H1 (cell line): ENCODE data around the gene UPF3A.

Source experiments
- BACH1 ChIP-seq: IDR thresholded peaks from 2 replicates; pipeline ENCODE4 v1.6.1; 2012; ENCODE audit warnings: low read length, improper control_type of control experiment
- HDAC6 ChIP-seq: IDR thresholded peaks from one replicate; pipeline ENCODE4 v1.7.1; 2012; ENCODE audit warnings: low read depth, mild to moderate bottlenecking, inconsistent platforms, low read length, moderate library complexity
- NANOG ChIP-seq: IDR thresholded peaks from 2 replicates; pipeline ENCODE4 v1.6.1; 2011; ENCODE audit warnings: low read length, low read depth, mild to moderate bottlenecking, inconsistent platforms; ENCODE audit not compliant: insufficient read depth, poor library complexity, severe bottlenecking
- NRF1 ChIP-seq: IDR thresholded peaks from 2 replicates; pipeline ENCODE4 v1.6.1; 2011; ENCODE audit warnings: mild to moderate bottlenecking, low read depth, low read length, improper control_type of control experiment
- POLR2AphosphoS5 ChIP-seq: IDR thresholded peaks from 2 replicates; pipeline ENCODE4 v1.6.1; 2011; ENCODE audit warnings: low read depth, low read length
- RAD21 ChIP-seq, 2 experiments: IDR thresholded peaks in 1 of 2; conservative IDR thresholded peaks in 1 of 2; 2 replicates each; pipeline ENCODE4 v1.6.1; 2011; ENCODE audit warnings: low read depth in 2 of 2, low read length in 2 of 2, improper control_type of control experiment in 1 of 2, inconsistent platforms in 1 of 2, mild to moderate bottlenecking in 1 of 2, moderate library complexity in 1 of 2
- TAF1 ChIP-seq: IDR thresholded peaks from 2 replicates; pipeline ENCODE4 v1.6.1; 2011; ENCODE audit warnings: mild to moderate bottlenecking, low read depth, low read length
- TAF7 ChIP-seq: optimal IDR thresholded peaks from 2 replicates; pipeline ENCODE3; 2011; ENCODE audit warnings: low read depth, mild to moderate bottlenecking, inconsistent platforms, low read length, moderate library complexity, borderline replicate concordance
- USF2 ChIP-seq: IDR thresholded peaks from 2 replicates; pipeline ENCODE4 v1.6.1; 2011; ENCODE audit warnings: low read length, improper control_type of control experiment
- ZNF274 ChIP-seq: IDR thresholded peaks from 2 replicates; pipeline ENCODE4 v1.7.0; 2012; ENCODE audit warnings: low read length, borderline replicate concordance; ENCODE audit errors: extremely low read depth
- TF ChIP-seq, protein P1 (sequence below), 3 experiments: IDR thresholded peaks; 1 replicate in 2 of 3; 2 replicates in 1 of 3; pipeline versions ENCODE4 v1.5.1 to v1.6.1; 2011; ENCODE audit warnings: low read length in 3 of 3, mild to moderate bottlenecking in 3 of 3, inconsistent platforms in 2 of 3, low read depth in 1 of 3, moderate library complexity in 1 of 3; ENCODE audit not compliant: insufficient read depth in 1 of 3; ENCODE audit errors: control extremely low read depth in 1 of 3
- TF ChIP-seq, protein P2 (sequence below): IDR thresholded peaks from 2 replicates; pipeline ENCODE4 v1.6.1; 2012; ENCODE audit warnings: low read length, inconsistent platforms

DNA sequence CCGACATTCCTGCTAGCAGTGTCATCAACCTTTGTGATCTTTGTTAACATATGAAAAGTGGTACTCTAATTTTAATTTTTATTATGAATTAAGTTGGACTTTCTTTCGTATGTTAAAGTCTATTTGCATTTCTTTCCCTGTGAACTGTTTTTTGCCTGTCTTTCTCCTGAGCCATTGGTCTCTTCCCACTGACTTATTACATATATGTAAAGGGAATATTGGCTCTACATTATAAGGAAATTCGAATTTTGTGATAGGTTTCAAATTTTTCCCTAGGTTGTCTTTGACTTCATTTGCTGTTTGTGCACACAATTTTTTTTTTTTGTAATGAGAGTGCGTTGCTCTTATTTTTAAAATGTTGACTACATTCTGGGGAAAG, 47.1 kb upstream of the UPF3A start:
- TF ChIP-seq, protein P1, sequence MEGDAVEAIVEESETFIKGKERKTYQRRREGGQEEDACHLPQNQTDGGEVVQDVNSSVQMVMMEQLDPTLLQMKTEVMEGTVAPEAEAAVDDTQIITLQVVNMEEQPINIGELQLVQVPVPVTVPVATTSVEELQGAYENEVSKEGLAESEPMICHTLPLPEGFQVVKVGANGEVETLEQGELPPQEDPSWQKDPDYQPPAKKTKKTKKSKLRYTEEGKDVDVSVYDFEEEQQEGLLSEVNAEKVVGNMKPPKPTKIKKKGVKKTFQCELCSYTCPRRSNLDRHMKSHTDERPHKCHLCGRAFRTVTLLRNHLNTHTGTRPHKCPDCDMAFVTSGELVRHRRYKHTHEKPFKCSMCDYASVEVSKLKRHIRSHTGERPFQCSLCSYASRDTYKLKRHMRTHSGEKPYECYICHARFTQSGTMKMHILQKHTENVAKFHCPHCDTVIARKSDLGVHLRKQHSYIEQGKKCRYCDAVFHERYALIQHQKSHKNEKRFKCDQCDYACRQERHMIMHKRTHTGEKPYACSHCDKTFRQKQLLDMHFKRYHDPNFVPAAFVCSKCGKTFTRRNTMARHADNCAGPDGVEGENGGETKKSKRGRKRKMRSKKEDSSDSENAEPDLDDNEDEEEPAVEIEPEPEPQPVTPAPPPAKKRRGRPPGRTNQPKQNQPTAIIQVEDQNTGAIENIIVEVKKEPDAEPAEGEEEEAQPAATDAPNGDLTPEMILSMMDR (IDR thresholded peaks at IDR 0.05; ENCODE audit: control extremely low read depth in 1 of 3, insufficient read depth in 1 of 3, low read depth in 1 of 3, low read length in 3 of 3), result no peak
- TF ChIP-seq HDAC6, result no peak
- TF ChIP-seq POLR2AphosphoS5, result no peak
- no peak for TF ChIP-seq BACH1
- TF ChIP-seq TAF7, result no peak
- TF ChIP-seq RAD21 (IDR thresholded peaks at IDR 0.05 in 1 of 2, conservative IDR thresholded peaks at IDR 0.05 in 1 of 2; ENCODE audit: low read depth in 2 of 2, low read length in 2 of 2), result no peak
- TF ChIP-seq ZNF274, result no peak
- TF ChIP-seq TAF1, result no peak
- TF ChIP-seq NRF1, result no peak
- TF ChIP-seq USF2, result no peak
- TF ChIP-seq, protein P2, sequence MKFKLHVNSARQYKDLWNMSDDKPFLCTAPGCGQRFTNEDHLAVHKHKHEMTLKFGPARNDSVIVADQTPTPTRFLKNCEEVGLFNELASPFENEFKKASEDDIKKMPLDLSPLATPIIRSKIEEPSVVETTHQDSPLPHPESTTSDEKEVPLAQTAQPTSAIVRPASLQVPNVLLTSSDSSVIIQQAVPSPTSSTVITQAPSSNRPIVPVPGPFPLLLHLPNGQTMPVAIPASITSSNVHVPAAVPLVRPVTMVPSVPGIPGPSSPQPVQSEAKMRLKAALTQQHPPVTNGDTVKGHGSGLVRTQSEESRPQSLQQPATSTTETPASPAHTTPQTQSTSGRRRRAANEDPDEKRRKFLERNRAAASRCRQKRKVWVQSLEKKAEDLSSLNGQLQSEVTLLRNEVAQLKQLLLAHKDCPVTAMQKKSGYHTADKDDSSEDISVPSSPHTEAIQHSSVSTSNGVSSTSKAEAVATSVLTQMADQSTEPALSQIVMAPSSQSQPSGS, result no peak
- TF ChIP-seq NANOG, result no peak
